Endodermal cell (in vitro differentiated cells): ENCODE results near the gene TBRG1. TPM values are rescaled to one million over a fixed set of nuclear protein-coding genes. Genes with fewer than 3 reads are reported as not detected.

Experiments used
- DNase-seq: peaks from one replicate; pipeline ENCODE4 v3.0.0-alpha.2; 2017
- H3K27ac ChIP-seq: 2 replicates; pipeline ENCODE4 v1.5.1; 2013; ENCODE audit warnings: mild to moderate bottlenecking, low read depth, low read length, moderate library complexity
- H3K27me3 ChIP-seq: 2 replicates; pipeline ENCODE4 v1.6.1; 2013; ENCODE audit warnings: mild to moderate bottlenecking, low read length, moderate library complexity; ENCODE audit not compliant: insufficient read depth, control insufficient read depth, poor library complexity, severe bottlenecking
- H3K36me3 ChIP-seq: 2 replicates; pipeline ENCODE4 v1.7.0; 2013; ENCODE audit warnings: mild to moderate bottlenecking, low read length, moderate library complexity; ENCODE audit not compliant: control insufficient read depth, insufficient read depth
- H3K4me1 ChIP-seq: one replicate; pipeline ENCODE4 v1.7.0; 2013; ENCODE audit warnings: low read length; ENCODE audit not compliant: control insufficient read depth, insufficient read depth
- H3K4me3 ChIP-seq: 2 replicates; pipeline ENCODE4 v1.5.1; 2013; ENCODE audit warnings: mild to moderate bottlenecking, low read length, moderate library complexity
- H3K9ac ChIP-seq: 2 replicates; pipeline ENCODE4 v1.6.1; 2013; ENCODE audit warnings: mild to moderate bottlenecking, low read length, moderate library complexity; ENCODE audit not compliant: poor library complexity, severe bottlenecking; ENCODE audit errors: extremely low read depth
- H3K9me3 ChIP-seq: 2 replicates; pipeline ENCODE4 v1.6.1; 2013; ENCODE audit warnings: mild to moderate bottlenecking, low read length, moderate library complexity; ENCODE audit not compliant: control insufficient read depth
- H3K27ac Mint-ChIP-seq: 2 replicates; pipeline ENCODE4 v1.8.0; 2020; ENCODE audit warnings: mixed read lengths
- H3K27me3 Mint-ChIP-seq: 2 replicates; pipeline ENCODE4 v1.8.0; 2021; ENCODE audit warnings: mild to moderate bottlenecking, mixed read lengths; ENCODE audit not compliant: insufficient read depth
- H3K36me3 Mint-ChIP-seq: 2 replicates; pipeline ENCODE4 v1.8.0; 2020; ENCODE audit warnings: low read depth, mixed read lengths
- H3K4me1 Mint-ChIP-seq: 2 replicates; pipeline ENCODE4 v1.8.0; 2020; ENCODE audit warnings: mixed read lengths
- H3K4me3 Mint-ChIP-seq: 2 replicates; pipeline ENCODE4 v1.8.0; 2020; ENCODE audit warnings: mild to moderate bottlenecking, moderate library complexity, mixed read lengths
- H3K9me3 Mint-ChIP-seq: 2 replicates; pipeline ENCODE4 v1.8.0; 2020; ENCODE audit warnings: mild to moderate bottlenecking, mixed read lengths
- WGBS, 2 experiments: methylation state at CpG; one replicate each; pipeline versions ENCODE4 v1.1.5 to v1.1.7; 2013; ENCODE audit warnings: missing lambda C conversion rate in 2 of 2, mixed read lengths in 1 of 2; ENCODE audit not compliant: insufficient coverage in 1 of 2, insufficient read length in 1 of 2; 5-methylcytosine and 5-hydroxymethylcytosine counted together
- total RNA-seq, 2 donors: library from RNA; stranded (reverse); fragmentation: NEBNext Ultra II Directional in 1 of 2; extraction: Animal tissue kit (Norgen Biotek cat#: 25700) in 1 of 2; gene quantifications; 2 replicates in 1 of 2; 3 replicates in 1 of 2; pipeline ENCODE4 v1.2.1, GENCODE V29; 2021
- TF ChIP-seq, protein P1 (sequence below): fragments of 200-600 bp; sonication (generic); conservative IDR thresholded peaks from 2 replicates; pipeline ENCODE4 v1.5.0; 2021; ENCODE audit warnings: antibody characterized with exemption, mild to moderate bottlenecking

Gene TBRG1
- total RNA-seq, 2 donors from 2014 or later, result 30.9 to 31.3 TPM

DNA sequence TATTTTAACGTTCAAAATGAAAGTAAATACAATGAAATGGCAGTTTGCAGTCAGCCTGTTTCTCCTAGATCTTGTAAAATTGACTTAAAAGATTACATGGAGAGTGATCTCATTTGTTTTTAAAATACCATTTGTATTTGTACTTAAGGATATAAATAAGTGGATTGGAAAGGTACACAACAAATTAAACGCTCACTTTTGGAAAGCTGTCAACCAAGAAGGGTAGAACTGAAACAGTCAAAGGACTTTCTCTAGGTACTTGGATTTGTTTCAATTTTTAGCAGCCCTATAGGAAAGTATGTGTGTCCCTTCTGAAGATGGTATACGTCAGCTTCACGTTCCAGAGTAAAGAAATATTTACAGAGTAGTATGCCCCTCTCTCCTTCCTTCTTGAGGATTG is 7.3 kb downstream of the TBRG1 start:
- no peaks in the 10 kb centered on the region for H3K4me1 Mint-ChIP-seq
- TF ChIP-seq, protein P1, sequence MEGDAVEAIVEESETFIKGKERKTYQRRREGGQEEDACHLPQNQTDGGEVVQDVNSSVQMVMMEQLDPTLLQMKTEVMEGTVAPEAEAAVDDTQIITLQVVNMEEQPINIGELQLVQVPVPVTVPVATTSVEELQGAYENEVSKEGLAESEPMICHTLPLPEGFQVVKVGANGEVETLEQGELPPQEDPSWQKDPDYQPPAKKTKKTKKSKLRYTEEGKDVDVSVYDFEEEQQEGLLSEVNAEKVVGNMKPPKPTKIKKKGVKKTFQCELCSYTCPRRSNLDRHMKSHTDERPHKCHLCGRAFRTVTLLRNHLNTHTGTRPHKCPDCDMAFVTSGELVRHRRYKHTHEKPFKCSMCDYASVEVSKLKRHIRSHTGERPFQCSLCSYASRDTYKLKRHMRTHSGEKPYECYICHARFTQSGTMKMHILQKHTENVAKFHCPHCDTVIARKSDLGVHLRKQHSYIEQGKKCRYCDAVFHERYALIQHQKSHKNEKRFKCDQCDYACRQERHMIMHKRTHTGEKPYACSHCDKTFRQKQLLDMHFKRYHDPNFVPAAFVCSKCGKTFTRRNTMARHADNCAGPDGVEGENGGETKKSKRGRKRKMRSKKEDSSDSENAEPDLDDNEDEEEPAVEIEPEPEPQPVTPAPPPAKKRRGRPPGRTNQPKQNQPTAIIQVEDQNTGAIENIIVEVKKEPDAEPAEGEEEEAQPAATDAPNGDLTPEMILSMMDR, result no peak
- Histone ChIP-seq H3K4me1 (no peaks in the 10 kb centered on the region), H3K9me3 (no peaks in the 10 kb centered on the region), H3K9ac (no peak overlapping the region), H3K36me3 (peaks cover 92% of the 10 kb centered on the region), H3K4me3 (no peak overlapping the region), H3K27me3 (no peaks in the 10 kb centered on the region), H3K27ac (no peak overlapping the region)
- H3K36me3 Mint-ChIP-seq, result peaks cover 72% of the 10 kb centered on the region
- no peak for DNase-seq
- WGBS, 2 experiments, result 93 to 100% methylated on average over 3 to 4 of the region's 4 CpGs
- H3K27ac Mint-ChIP-seq, result no peak overlapping the region
- H3K27me3 Mint-ChIP-seq, result no peaks in the 10 kb centered on the region
- H3K9me3 Mint-ChIP-seq, result no peaks in the 10 kb centered on the region
- H3K4me3 Mint-ChIP-seq, result no peak overlapping the region

DNA sequence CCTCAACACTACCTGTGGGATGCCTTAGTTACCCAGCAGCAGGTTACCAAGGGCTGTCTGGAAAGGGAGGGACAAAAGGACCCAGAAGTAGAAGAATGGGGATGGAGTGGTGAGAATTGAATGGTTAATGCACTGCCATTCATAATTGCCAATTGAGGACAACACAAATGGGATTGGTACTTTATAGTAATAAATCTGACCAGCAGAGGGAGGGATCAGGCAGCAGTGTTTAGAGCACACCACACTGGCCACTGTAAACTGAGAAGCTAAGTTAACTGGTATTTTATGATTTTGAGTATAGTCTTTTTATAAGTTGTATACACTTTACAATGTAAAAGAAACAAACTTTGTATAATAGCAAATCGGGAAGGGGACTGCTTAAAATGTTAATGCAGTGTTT is 10.7 kb downstream of the TBRG1 start:
- Mint-ChIP-seq H3K27ac (no peak overlapping the region), H3K9me3 (no peaks in the 10 kb centered on the region), H3K4me1 (peaks cover 1% of the 10 kb centered on the region), H3K27me3 (no peaks in the 10 kb centered on the region), H3K4me3 (no peak overlapping the region), H3K36me3 (peaks cover 70% of the 10 kb centered on the region)
- H3K36me3 ChIP-seq, result peaks cover 87% of the 10 kb centered on the region
- TF ChIP-seq, protein P1, result peak; percentile 66
- H3K4me3 ChIP-seq, result no peak overlapping the region
- H3K4me1 ChIP-seq, result no peaks in the 10 kb centered on the region
- no peak overlapping the region for H3K9ac ChIP-seq
- H3K27ac ChIP-seq, result no peak overlapping the region
- WGBS, 2 experiments, result 100% methylated on average over 1 of the region's 1 CpG; no CpG with 5 or more reads in 1 of the 2 experiments
- DNase-seq, result no peak
- no peaks in the 10 kb centered on the region for H3K27me3 ChIP-seq
- no peaks in the 10 kb centered on the region for H3K9me3 ChIP-seq

DNA sequence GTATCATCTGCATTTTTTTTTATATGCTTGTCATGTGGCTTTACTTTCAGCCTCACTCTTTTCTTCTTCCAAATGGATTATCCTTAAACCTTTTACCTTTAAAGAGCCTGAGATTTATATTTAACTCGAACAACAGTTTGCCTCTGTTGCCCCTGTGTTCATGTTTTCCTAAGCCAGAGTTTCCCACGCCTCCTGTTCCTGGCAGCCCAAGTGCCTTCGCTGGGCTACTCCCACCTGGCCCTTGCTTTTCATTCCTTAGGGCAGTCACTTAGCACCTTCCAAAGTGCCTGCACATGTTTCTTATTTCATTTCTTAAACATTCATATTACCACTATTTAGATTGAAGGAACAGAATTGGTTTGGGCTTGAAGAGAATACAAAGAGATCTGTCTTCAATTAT is 13.3 kb downstream of the TBRG1 start:
- Mint-ChIP-seq H3K4me1 (peaks cover 3% of the 10 kb centered on the region), H3K27ac (no peak overlapping the region), H3K9me3 (no peaks in the 10 kb centered on the region), H3K4me3 (no peak overlapping the region), H3K27me3 (no peaks in the 10 kb centered on the region), H3K36me3 (peaks cover 59% of the 10 kb centered on the region)
- H3K9me3 ChIP-seq, result no peaks in the 10 kb centered on the region
- no peak overlapping the region for H3K9ac ChIP-seq
- TF ChIP-seq, protein P1, result no peak
- DNase-seq, result no peak
- 96 to 97% methylated on average over 3 of the region's 3 CpGs for WGBS, 2 experiments
- no peak overlapping the region for H3K4me3 ChIP-seq
- H3K27ac ChIP-seq, result no peak overlapping the region
- no peaks in the 10 kb centered on the region for H3K4me1 ChIP-seq
- H3K36me3 ChIP-seq, result peaks cover 61% of the 10 kb centered on the region
- H3K27me3 ChIP-seq, result no peaks in the 10 kb centered on the region
